GM23338 (cell line): ENCODE data around the gene YY1AP1. TPM values are rescaled to one million over a fixed set of nuclear protein-coding genes. Genes with fewer than 3 reads are reported as not detected.

Source experiments
- ATAC-seq: fragments of 200-7000 bp; cut with Tn5 transposase; 3 replicates; pipeline ENCODE4 v1.9.1; 2020
- DNase-seq: peaks from one replicate; pipeline ENCODE4 v3.0.0-alpha.2; 2015; ENCODE audit warnings: low spot score
- H2AFZ ChIP-seq: fragments of 200-600 bp; sonication (generic); 2 replicates; pipeline ENCODE4 v1.8.0; 2016; ENCODE audit warnings: antibody characterized with exemption, mild to moderate bottlenecking, moderate library complexity
- H3F3A ChIP-seq: fragments of 200-600 bp; sonication (generic); replicated peaks from 2 replicates; pipeline ENCODE4 v1.8.0; 2017; ENCODE audit warnings: antibody characterized with exemption, mixed run types, low read depth
- H3K27ac ChIP-seq: fragments of 200-600 bp; sonication (generic); 2 replicates; pipeline ENCODE4 v1.6.1; 2016; ENCODE audit warnings: low read depth
- H3K27me3 ChIP-seq: fragments of 200-600 bp; sonication (generic); 2 replicates; pipeline ENCODE4 v1.8.0; 2016; ENCODE audit warnings: mild to moderate bottlenecking, mixed run types, moderate library complexity; ENCODE audit not compliant: insufficient read depth
- H3K36me3 ChIP-seq: fragments of 200-600 bp; sonication (generic); 2 replicates; pipeline ENCODE4 v1.8.0; 2016; ENCODE audit warnings: mild to moderate bottlenecking; ENCODE audit not compliant: insufficient read depth
- H3K4me1 ChIP-seq: fragments of 200-600 bp; sonication (generic); 2 replicates; pipeline ENCODE4 v1.8.0; 2016; ENCODE audit warnings: mild to moderate bottlenecking, moderate library complexity; ENCODE audit not compliant: insufficient read depth
- H3K4me2 ChIP-seq: fragments of 200-600 bp; sonication (generic); 2 replicates; pipeline ENCODE4 v1.7.1; 2017; ENCODE audit warnings: mixed run types
- H3K4me3 ChIP-seq: fragments of 200-600 bp; sonication (generic); 2 replicates; pipeline ENCODE4 v1.6.1; 2016; ENCODE audit warnings: mixed run types
- H3K79me2 ChIP-seq: fragments of 200-600 bp; sonication (generic); replicated peaks from 2 replicates; pipeline ENCODE4 v1.8.0; 2017; ENCODE audit warnings: mild to moderate bottlenecking; ENCODE audit not compliant: insufficient read depth
- H3K9me2 ChIP-seq: fragments of 200-600 bp; sonication (generic); 2 replicates; pipeline ENCODE4 v1.8.0; 2017; ENCODE audit not compliant: insufficient read depth
- H4K20me1 ChIP-seq: fragments of 200-600 bp; sonication (generic); replicated peaks from 2 replicates; pipeline ENCODE4 v1.8.0; 2017; ENCODE audit warnings: mild to moderate bottlenecking; ENCODE audit not compliant: insufficient read depth
- H3K27ac Mint-ChIP-seq: 2 replicates; pipeline ENCODE4 v1.8.0; 2020; ENCODE audit warnings: inconsistent platforms, mild to moderate bottlenecking, moderate library complexity, mixed read lengths
- H3K27me3 Mint-ChIP-seq: 3 replicates; pipeline ENCODE4 v1.8.0; 2022; ENCODE audit warnings: low read depth, mild to moderate bottlenecking, moderate library complexity, mixed read lengths, inconsistent platforms; ENCODE audit not compliant: insufficient read depth, poor library complexity
- H3K36me3 Mint-ChIP-seq: 3 replicates; pipeline ENCODE4 v1.8.0; 2021; ENCODE audit warnings: low read depth, mild to moderate bottlenecking, inconsistent platforms, moderate library complexity, mixed read lengths
- H3K4me1 Mint-ChIP-seq: 3 replicates; pipeline ENCODE4 v1.8.0; 2020; ENCODE audit warnings: mild to moderate bottlenecking, inconsistent platforms, mixed read lengths
- H3K4me3 Mint-ChIP-seq: 3 replicates; pipeline ENCODE4 v1.8.0; 2021; ENCODE audit warnings: moderate library complexity, mild to moderate bottlenecking, inconsistent platforms, mixed read lengths
- H3K9me3 Mint-ChIP-seq: 3 replicates; pipeline ENCODE4 v1.8.0; 2020; ENCODE audit warnings: moderate library complexity, mild to moderate bottlenecking, inconsistent platforms, mixed read lengths
- CREB1 ChIP-seq: fragments of 250-450 bp; sonication (Bioruptor Pico); IDR thresholded peaks from 2 replicates; pipeline ENCODE4 v1.5.0; 2020; ENCODE audit warnings: low read depth, mild to moderate bottlenecking, moderate library complexity
- CTCF ChIP-seq, 2 experiments: fragments of 200-600 bp in 1 of 2; sonication (generic) in 1 of 2; conservative IDR thresholded peaks; 2 replicates each; pipeline versions ENCODE4 v1.5.1 to v1.6.1; 2016 to 2017; ENCODE audit warnings: antibody characterized with exemption in 2 of 2, low read depth in 2 of 2, mild to moderate bottlenecking in 2 of 2, moderate library complexity in 1 of 2
- EZH2 ChIP-seq: fragments of 200-600 bp; sonication (generic); IDR thresholded peaks from one replicate; pipeline ENCODE4 v1.8.0; 2017; ENCODE audit warnings: antibody characterized with exemption, mild to moderate bottlenecking, low read depth; ENCODE audit not compliant: unreplicated experiment
- EZH2phosphoT487 ChIP-seq: fragments of 200-600 bp; sonication (generic); IDR thresholded peaks from one replicate; pipeline ENCODE4 v1.8.1; 2018; ENCODE audit warnings: antibody characterized with exemption; ENCODE audit not compliant: unreplicated experiment
- JUNB ChIP-seq: IDR thresholded peaks from one replicate; pipeline ENCODE4 v1.6.1; 2016; ENCODE audit warnings: antibody characterized with exemption; ENCODE audit not compliant: unreplicated experiment
- NANOG ChIP-seq: IDR thresholded peaks from 2 replicates; pipeline ENCODE4 v1.6.1; 2016; ENCODE audit warnings: antibody characterized with exemption, borderline replicate concordance
- POLR2AphosphoS5 ChIP-seq: IDR thresholded peaks from 2 replicates; pipeline ENCODE4 v1.6.1; 2016; ENCODE audit warnings: antibody characterized with exemption, low read depth
- REST ChIP-seq: IDR thresholded peaks from one replicate; pipeline ENCODE4 v1.6.1; 2018; ENCODE audit warnings: antibody characterized with exemption; ENCODE audit not compliant: unreplicated experiment
- STAT1 ChIP-seq: IDR thresholded peaks from one replicate; pipeline ENCODE4 v1.6.1; 2016; ENCODE audit warnings: antibody characterized with exemption; ENCODE audit not compliant: unreplicated experiment
- ZNF114 ChIP-seq: fragments of 250-450 bp; sonication (Bioruptor Pico); IDR thresholded peaks from 2 replicates; pipeline ENCODE4 v1.5.0; 2020; ENCODE audit warnings: mild to moderate bottlenecking, moderate library complexity
- ZNF331 ChIP-seq: fragments of 250-450 bp; sonication (Bioruptor Pico); IDR thresholded peaks from 2 replicates; pipeline ENCODE4 v1.5.0; 2020; ENCODE audit warnings: low read depth, mild to moderate bottlenecking, moderate library complexity
- polyA plus RNA-seq: library from polyadenylated mRNA; unstranded; fragments of >200 nt; fragmentation: Nextera tagmentation; extraction: Ambion mirVana; gene quantifications from 2 replicates; pipeline ENCODE4 v1.2.1, GENCODE V29; 2016
- total RNA-seq: library from RNA; depleted of rRNA; stranded (reverse); fragments of >200 nt; shearing (Covaris generic); gene quantifications from 2 replicates; pipeline ENCODE4 v1.2.3, GENCODE V29; 2014
- TF ChIP-seq, protein P1 (sequence below): IDR thresholded peaks from 2 replicates; pipeline ENCODE4 v1.6.1; 2016; ENCODE audit warnings: antibody characterized with exemption

The YY1AP1 gene
- total and polyA plus RNA-seq, 2 experiments from 2014 or later, result 21.2 to 66.5 TPM

DNA sequence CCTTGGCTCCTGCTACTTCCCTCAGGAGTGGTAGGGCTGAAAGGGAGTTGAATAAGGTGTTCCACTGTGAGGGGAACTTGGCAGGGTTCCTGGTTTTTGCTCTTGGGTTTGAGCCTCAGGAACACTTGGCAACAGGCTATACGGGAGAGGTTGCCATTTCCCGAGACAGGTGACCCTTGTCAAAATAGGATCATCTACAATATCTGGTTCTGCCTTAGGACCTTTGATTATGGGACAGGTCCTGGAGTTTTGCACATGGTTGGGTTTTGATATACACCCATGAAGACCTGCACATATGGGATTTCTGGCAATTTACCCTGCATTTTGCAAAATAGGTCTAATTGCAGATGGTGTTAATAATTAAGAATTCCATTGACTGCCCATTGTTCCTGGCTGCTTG lies 31.1 kb downstream of the YY1AP1 start (continued):
- TF ChIP-seq, protein P1, sequence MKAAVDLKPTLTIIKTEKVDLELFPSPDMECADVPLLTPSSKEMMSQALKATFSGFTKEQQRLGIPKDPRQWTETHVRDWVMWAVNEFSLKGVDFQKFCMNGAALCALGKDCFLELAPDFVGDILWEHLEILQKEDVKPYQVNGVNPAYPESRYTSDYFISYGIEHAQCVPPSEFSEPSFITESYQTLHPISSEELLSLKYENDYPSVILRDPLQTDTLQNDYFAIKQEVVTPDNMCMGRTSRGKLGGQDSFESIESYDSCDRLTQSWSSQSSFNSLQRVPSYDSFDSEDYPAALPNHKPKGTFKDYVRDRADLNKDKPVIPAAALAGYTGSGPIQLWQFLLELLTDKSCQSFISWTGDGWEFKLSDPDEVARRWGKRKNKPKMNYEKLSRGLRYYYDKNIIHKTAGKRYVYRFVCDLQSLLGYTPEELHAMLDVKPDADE, result no peak
- no peak for TF ChIP-seq NANOG
- TF ChIP-seq JUNB, result no peak
- TF ChIP-seq CREB1, result no peak
- no peak; the same call in 1 of the 2 replicates for TF ChIP-seq POLR2AphosphoS5
- no peak for TF ChIP-seq REST
- no peak for TF ChIP-seq EZH2phosphoT487
- TF ChIP-seq STAT1, result no peak
- no peak for TF ChIP-seq ZNF114 (CRISPR knock-in tag)
- TF ChIP-seq ZNF331 (CRISPR knock-in tag), result no peak
- TF ChIP-seq EZH2, result no peak
- TF ChIP-seq CTCF (conservative IDR thresholded peaks at IDR 0.05; ENCODE audit: low read depth in 2 of 2), result no peak

- H3K4me3 ChIP-seq, result no peak overlapping the region
- no peaks in the 10 kb centered on the region; the same call in 1 of the 2 replicates for H4K20me1 ChIP-seq
- H2AFZ ChIP-seq, result no peak overlapping the region
- no peaks in the 10 kb centered on the region for H3K79me2 ChIP-seq
- no peak for DNase-seq
- Mint-ChIP-seq H3K36me3 (peaks cover 2% of the 10 kb centered on the region; the same call in 2 of the 3 replicates), H3K4me3 (no peak overlapping the region), H3K4me1 (peaks cover 2% of the 10 kb centered on the region; the same call in 2 of the 3 replicates), H3K27ac (no peak overlapping the region), H3K9me3 (peaks cover 2% of the 10 kb centered on the region; the same call in 2 of the 3 replicates), H3K27me3 (peaks cover 6% of the 10 kb centered on the region)
- H3F3A ChIP-seq, result peaks cover 2% of the 10 kb centered on the region; the same call in 1 of the 2 replicates
- no peak overlapping the region for H3K4me2 ChIP-seq
- no peak overlapping the region for H3K27ac ChIP-seq
- H3K27me3 ChIP-seq, result no peaks in the 10 kb centered on the region
- H3K4me1 ChIP-seq, result no peaks in the 10 kb centered on the region
- H3K9me2 ChIP-seq, result 0 out of 2 replicates have a peak, but pooled peaks cover 4% of the 10 kb centered on the region
- no peak for ATAC-seq
- no peaks in the 10 kb centered on the region for H3K36me3 ChIP-seq
- TF ChIP-seq CTCF (conservative IDR thresholded peaks at IDR 0.05; ENCODE audit: low read depth in 2 of 2) (no peak), JUNB (no peak), POLR2AphosphoS5 (no peak), STAT1 (no peak)
- TF ChIP-seq, protein P1, result no peak
These were observed 35.6 kb downstream of the YY1AP1 start for GRCh38 chr1:155652951-155653350.
